Liver (tissue), 9 donors: ENCODE results near the gene PSMD1. TPM values are rescaled to one million over a fixed set of nuclear protein-coding genes. Genes with fewer than 3 reads are reported as not detected.
A peak's percentile ranks its signal among the peaks of the same experiment; 100 is the strongest.

ENCODE experiments used
- DNase-seq: peaks from one replicate; pipeline ENCODE4 v3.0.0-alpha.2; 2017; ENCODE audit warnings: low spot score
- H3K27ac ChIP-seq, 2 donors: one replicate each; pipeline ENCODE4 v1.7.0; 2013; ENCODE audit warnings: inconsistent platforms in 2 of 2, low read length in 2 of 2, control low read depth in 1 of 2, low read depth in 1 of 2, mild to moderate bottlenecking in 1 of 2
- H3K27me3 ChIP-seq, 4 donors: one replicate each; pipeline versions ENCODE4 v1.6.1 to v1.7.0; 2013; ENCODE audit warnings: low read length in 3 of 4, inconsistent platforms in 1 of 4, mild to moderate bottlenecking in 1 of 4, moderate library complexity in 1 of 4; ENCODE audit not compliant: control insufficient read depth in 4 of 4, insufficient read depth in 4 of 4
- H3K36me3 ChIP-seq, 4 donors: one replicate each; pipeline versions ENCODE4 v1.6.1 to v1.7.0; 2013; ENCODE audit warnings: low read length in 3 of 4, mild to moderate bottlenecking in 3 of 4, low read depth in 1 of 4, moderate library complexity in 1 of 4; ENCODE audit not compliant: control insufficient read depth in 4 of 4, insufficient read depth in 3 of 4
- H3K4me1 ChIP-seq, 4 donors: one replicate each; pipeline versions ENCODE4 v1.6.1 to v1.7.0; 2013; ENCODE audit warnings: low read length in 3 of 4, mild to moderate bottlenecking in 3 of 4, moderate library complexity in 1 of 4; ENCODE audit not compliant: control insufficient read depth in 4 of 4, insufficient read depth in 4 of 4
- H3K4me3 ChIP-seq, 3 donors: one replicate each; pipeline versions ENCODE4 v1.6.1 to v1.7.0; 2013; ENCODE audit warnings: low read length in 3 of 3, control low read depth in 1 of 3, low read depth in 1 of 3, mild to moderate bottlenecking in 1 of 3
- H3K9ac ChIP-seq, 2 donors: one replicate each; pipeline ENCODE4 v1.7.0; 2013; ENCODE audit warnings: low read length in 2 of 2, mild to moderate bottlenecking in 2 of 2, moderate library complexity in 2 of 2, control low read depth in 1 of 2, low read depth in 1 of 2
- H3K9me3 ChIP-seq, 4 donors: one replicate each; pipeline versions ENCODE4 v1.6.1 to v1.7.0; 2013; ENCODE audit warnings: low read length in 3 of 4; ENCODE audit not compliant: control insufficient read depth in 4 of 4
- ATF3 ChIP-seq: IDR thresholded peaks from 2 replicates; pipeline ENCODE4 v1.6.1; 2016; ENCODE audit warnings: antibody characterized with exemption
- CTCF ChIP-seq: fragments of 150-350 bp; IDR thresholded peaks from 2 replicates; pipeline ENCODE4 v1.5.1; 2017; ENCODE audit warnings: improper control_type of control experiment, low read depth, low read length; ENCODE audit not compliant: missing input control
- EGR1 ChIP-seq, 2 donors: IDR thresholded peaks; 2 replicates each; pipeline ENCODE4 v1.6.1; 2016 to 2018; ENCODE audit warnings: antibody characterized with exemption in 2 of 2, low read depth in 2 of 2
- FOXA1 ChIP-seq: IDR thresholded peaks from 2 replicates; pipeline ENCODE4 v1.6.1; 2016; ENCODE audit warnings: antibody characterized with exemption
- FOXA2 ChIP-seq: IDR thresholded peaks from 2 replicates; pipeline ENCODE4 v1.6.1; 2016; ENCODE audit warnings: antibody characterized with exemption
- GABPA ChIP-seq, 2 donors: IDR thresholded peaks in 1 of 2; conservative IDR thresholded peaks in 1 of 2; 2 replicates each; pipeline ENCODE4 v1.6.1; 2016; ENCODE audit warnings: antibody characterized with exemption in 2 of 2, mild to moderate bottlenecking in 1 of 2, moderate library complexity in 1 of 2
- HNF4A ChIP-seq, 2 donors: conservative IDR thresholded peaks; 2 replicates each; pipeline ENCODE4 v1.6.1; 2016; ENCODE audit warnings: antibody characterized with exemption in 2 of 2, mild to moderate bottlenecking in 2 of 2
- HNF4G ChIP-seq: IDR thresholded peaks from 2 replicates; pipeline ENCODE4 v1.6.1; 2016; ENCODE audit warnings: antibody characterized with exemption
- JUND ChIP-seq, 2 donors: IDR thresholded peaks; 2 replicates each; pipeline ENCODE4 v1.6.1; 2016; ENCODE audit warnings: antibody characterized with exemption in 2 of 2
- NR2F2 ChIP-seq: IDR thresholded peaks from 2 replicates; pipeline ENCODE4 v1.6.1; 2016; ENCODE audit warnings: antibody characterized with exemption
- RAD21 ChIP-seq, 2 donors: IDR thresholded peaks; 2 replicates each; pipeline ENCODE4 v1.6.1; 2016; ENCODE audit warnings: antibody characterized with exemption in 2 of 2, mild to moderate bottlenecking in 2 of 2
- REST ChIP-seq: IDR thresholded peaks from 2 replicates; pipeline ENCODE4 v1.6.1; 2016; ENCODE audit warnings: antibody characterized with exemption, mild to moderate bottlenecking
- RXRA ChIP-seq, 2 donors: IDR thresholded peaks; 2 replicates each; pipeline ENCODE4 v1.6.1; 2017 to 2018; ENCODE audit warnings: antibody characterized with exemption in 2 of 2, mild to moderate bottlenecking in 1 of 2
- SP1 ChIP-seq: IDR thresholded peaks from 2 replicates; pipeline ENCODE4 v1.6.1; 2018; ENCODE audit warnings: antibody characterized with exemption, mild to moderate bottlenecking
- TAF1 ChIP-seq: conservative IDR thresholded peaks from 2 replicates; pipeline ENCODE4 v1.6.1; 2016; ENCODE audit warnings: antibody characterized with exemption, mild to moderate bottlenecking
- YY1 ChIP-seq: IDR thresholded peaks from 2 replicates; pipeline ENCODE4 v1.6.1; 2016; ENCODE audit warnings: antibody characterized with exemption, mild to moderate bottlenecking
- ZBTB33 ChIP-seq: IDR thresholded peaks from 2 replicates; pipeline ENCODE4 v1.6.1; 2016; ENCODE audit warnings: antibody characterized with exemption
- WGBS: extraction: QIAGEN DNeasy Blood & Tissue Kit; methylation state at CpG from one replicate; pipeline ENCODE4 v1.1.7; 2013; 5-methylcytosine and 5-hydroxymethylcytosine counted together
- polyA plus RNA-seq, 2 donors: library from polyadenylated mRNA; stranded (reverse) in 1 of 2; unstranded in 1 of 2; fragments of 200-250 nt in 1 of 2; fragments of >200 nt in 1 of 2; fragmentation: Nextera tagmentation in 1 of 2; extraction: Ambion mirVana in 1 of 2; gene quantifications; one replicate each; pipeline versions ENCODE4 v1.2.1 to v1.2.3, GENCODE V29; 2013 to 2015
- total RNA-seq, 2 donors: library from RNA; depleted of rRNA; stranded (reverse); fragments of >200 nt; gene quantifications; one replicate each; pipeline ENCODE4 v1.2.3, GENCODE V29; 2014
- TF ChIP-seq, protein P1 (sequence below): IDR thresholded peaks from 2 replicates; pipeline ENCODE4 v1.6.1; 2016; ENCODE audit warnings: antibody characterized with exemption
- donor health status: healthy.
- donor health status: healthy.
- donor health status: healthy.
- donor health status: healthy.
- donor health status: healthy.

PSMD1 gene
- total and polyA plus RNA-seq, 4 donors: 31.7 to 83.3 (median 68.1) TPM

GRCh38 chr2:231049286-231050017 lies 7.2 kb upstream of the PSMD1 start (continued):
- TF ChIP-seq REST (no peak), ZBTB33 (no peak)

DNA sequence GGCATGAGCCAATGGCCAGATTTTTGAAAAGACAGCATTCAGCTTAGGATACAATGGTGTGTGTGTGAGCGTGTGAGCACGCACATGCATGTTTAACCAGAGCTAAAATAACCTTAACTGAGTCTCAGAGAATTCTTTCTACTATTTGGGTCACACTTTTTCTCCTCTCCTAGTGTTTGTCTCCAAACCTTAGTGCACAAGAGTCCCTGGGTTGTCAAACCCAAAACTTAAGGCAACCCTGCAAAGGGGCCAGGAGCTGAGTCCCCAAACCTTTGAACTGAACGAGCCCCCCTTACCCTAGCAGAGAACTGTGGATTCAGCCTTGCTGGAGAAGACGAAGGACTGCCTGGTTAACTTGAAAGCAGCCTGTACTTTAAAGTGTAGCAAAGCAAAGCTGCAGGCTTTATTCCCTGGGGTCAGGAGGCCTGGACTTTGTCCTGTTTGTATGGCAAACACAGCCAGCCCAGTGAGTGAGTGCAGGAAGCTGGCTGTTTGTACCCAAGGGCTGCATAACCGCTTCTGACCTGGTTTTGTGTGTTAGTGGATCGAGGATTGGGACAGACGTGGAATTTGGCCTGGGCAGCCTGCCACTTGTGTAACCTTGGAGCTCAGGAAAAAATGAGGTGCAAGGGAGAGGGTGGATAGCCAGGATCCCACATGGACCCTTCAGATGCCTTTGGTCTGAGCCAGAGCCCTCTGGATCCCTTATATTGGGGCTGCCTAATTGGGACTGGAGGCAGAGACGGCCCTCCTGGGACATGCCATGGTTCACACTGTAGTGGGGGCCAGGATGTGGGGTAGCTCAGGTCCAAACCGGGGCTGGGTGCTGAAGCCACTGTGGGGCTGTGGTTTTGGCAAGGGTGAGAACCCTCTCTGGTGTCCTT lies 6.4 kb upstream of the PSMD1 start:
- Histone ChIP-seq H3K4me3 (peak overlapping the region in 2 of 3 donors; percentile 2 to 19), H3K27ac (peak overlapping the region; percentile 73 to 86), H3K9ac (peak overlapping the region; percentile 13 to 64), H3K9me3 (no peaks in the 10 kb centered on the region), H3K36me3 (peaks cover 0 to 7% (median 5%) of the 10 kb centered on the region in 4 donors), H3K4me1 (peaks cover 22 to 79% (median 72%) of the 10 kb centered on the region in 4 donors), H3K27me3 (no peaks in the 10 kb centered on the region)
- peak; percentile 74 for DNase-seq
- TF ChIP-seq JUND (IDR thresholded peaks at IDR 0.05): peak; percentile 86 to 93
- no peak for TF ChIP-seq CTCF
- TF ChIP-seq YY1: peak; percentile 86
- peak; percentile 97 to 99 for TF ChIP-seq RXRA (IDR thresholded peaks at IDR 0.05)
- TF ChIP-seq TAF1: peak; percentile 92
- TF ChIP-seq SP1: peak; percentile 100
- TF ChIP-seq, protein P1, sequence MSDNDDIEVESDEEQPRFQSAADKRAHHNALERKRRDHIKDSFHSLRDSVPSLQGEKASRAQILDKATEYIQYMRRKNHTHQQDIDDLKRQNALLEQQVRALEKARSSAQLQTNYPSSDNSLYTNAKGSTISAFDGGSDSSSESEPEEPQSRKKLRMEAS: peak; percentile 88
- peak in 1 of 2 donors; percentile 62 for TF ChIP-seq GABPA (IDR thresholded peaks at IDR 0.05 in 1 of 2, conservative IDR thresholded peaks at IDR 0.05 in 1 of 2)
- peak; percentile 57 to 68 for TF ChIP-seq RAD21 (IDR thresholded peaks at IDR 0.05)
- peak; percentile 99 for TF ChIP-seq HNF4G
- peak in 1 of 2 donors; percentile 45 for TF ChIP-seq EGR1 (IDR thresholded peaks at IDR 0.05; ENCODE audit: low read depth in 2 of 2)
- peak; percentile 87 for TF ChIP-seq FOXA1
- TF ChIP-seq NR2F2: peak; percentile 90
- TF ChIP-seq HNF4A (conservative IDR thresholded peaks at IDR 0.05): peak; percentile 98 to 99
- peak; percentile 88 for TF ChIP-seq FOXA2
- TF ChIP-seq ATF3: peak; percentile 10
- TF ChIP-seq ZBTB33: peak; percentile 80
- TF ChIP-seq REST: peak; percentile 90
- 21% methylated on average over 9 of the region's 9 CpGs for WGBS
